BLaER1 treated with 17β-estradiol and CSF1 and Interleukin-3, amounts not matched to agents 10 nM and 100 nM (cell line): ENCODE results near the gene PLA2R1.

Experiments used
- H3K27ac ChIP-seq, 11 experiments: shearing (Covaris generic); formaldehyde crosslinking; 2 replicates each; pipeline ENCODE4 v1.8.1; 2022
- H3K27me3 ChIP-seq, 11 experiments: shearing (Covaris generic); formaldehyde crosslinking; 2 replicates each; pipeline ENCODE4 v1.8.1; 2022
- H3K36me3 ChIP-seq, 11 experiments: shearing (Covaris generic); formaldehyde crosslinking; 2 replicates each; pipeline ENCODE4 v1.8.1; 2022
- H3K4me1 ChIP-seq, 10 experiments: shearing (Covaris generic); formaldehyde crosslinking; 2 replicates each; pipeline ENCODE4 v1.8.1; 2022
- H3K4me2 ChIP-seq, 11 experiments: shearing (Covaris generic); formaldehyde crosslinking; 2 replicates each; pipeline ENCODE4 v1.8.1; 2022
- H3K4me3 ChIP-seq, 10 experiments: shearing (Covaris generic); formaldehyde crosslinking; 2 replicates each; pipeline ENCODE4 v1.8.1; 2022
- H3K9ac ChIP-seq, 11 experiments: shearing (Covaris generic); formaldehyde crosslinking; 2 replicates each; pipeline ENCODE4 v1.8.1; 2022
- H3K9me3 ChIP-seq, 11 experiments: shearing (Covaris generic); formaldehyde crosslinking; replicated peaks in 1 of 11; 2 replicates each; pipeline ENCODE4 v1.8.1; 2022
- H4K20me1 ChIP-seq, 11 experiments: shearing (Covaris generic); formaldehyde crosslinking; 2 replicates each; pipeline ENCODE4 v1.8.1; 2022
- Cebpa-rat ChIP-seq, 11 experiments: shearing (Covaris generic); IDR thresholded peaks; 2 replicates each; pipeline ENCODE4 v1.8.1; 2022

The PLA2R1 gene

DNA sequence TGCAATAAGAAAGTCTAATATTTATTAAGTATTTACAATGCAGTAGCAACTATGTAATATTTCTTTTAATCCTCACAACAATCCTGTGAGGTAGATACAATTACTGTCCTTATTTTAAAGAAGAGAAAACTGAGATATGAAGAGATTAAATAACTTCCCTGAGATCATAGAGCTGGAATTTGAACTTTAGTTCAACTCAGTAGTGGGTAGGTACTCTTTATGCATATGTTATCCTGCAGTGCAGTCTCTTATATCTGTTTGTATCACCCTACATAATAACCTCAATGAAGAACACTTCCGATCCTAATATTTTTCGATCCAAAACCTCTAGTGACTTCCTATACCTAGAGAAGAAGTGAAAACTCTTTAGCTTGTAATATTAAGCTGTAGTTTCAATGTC, 64.2 kb downstream of the PLA2R1 start:
- H3K4me1 ChIP-seq: no peaks in the 10 kb centered on the region
- peaks cover 0 to 7% (median 0%) of the 10 kb centered on the region in 11 experiments; a peak in 3 of 22 replicates for H3K9me3 ChIP-seq
- H3K9ac ChIP-seq: no peak overlapping the region
- H3K27me3 ChIP-seq: no peaks in the 10 kb centered on the region
- H3K36me3 ChIP-seq: no peaks in the 10 kb centered on the region
- no peak overlapping the region for H3K4me3 ChIP-seq
- no peak for TF ChIP-seq Cebpa-rat (IDR thresholded peaks at IDR 0.05)
- H4K20me1 ChIP-seq: no peaks in the 10 kb centered on the region
- no peak overlapping the region for H3K4me2 ChIP-seq
- H3K27ac ChIP-seq: no peak overlapping the region

DNA sequence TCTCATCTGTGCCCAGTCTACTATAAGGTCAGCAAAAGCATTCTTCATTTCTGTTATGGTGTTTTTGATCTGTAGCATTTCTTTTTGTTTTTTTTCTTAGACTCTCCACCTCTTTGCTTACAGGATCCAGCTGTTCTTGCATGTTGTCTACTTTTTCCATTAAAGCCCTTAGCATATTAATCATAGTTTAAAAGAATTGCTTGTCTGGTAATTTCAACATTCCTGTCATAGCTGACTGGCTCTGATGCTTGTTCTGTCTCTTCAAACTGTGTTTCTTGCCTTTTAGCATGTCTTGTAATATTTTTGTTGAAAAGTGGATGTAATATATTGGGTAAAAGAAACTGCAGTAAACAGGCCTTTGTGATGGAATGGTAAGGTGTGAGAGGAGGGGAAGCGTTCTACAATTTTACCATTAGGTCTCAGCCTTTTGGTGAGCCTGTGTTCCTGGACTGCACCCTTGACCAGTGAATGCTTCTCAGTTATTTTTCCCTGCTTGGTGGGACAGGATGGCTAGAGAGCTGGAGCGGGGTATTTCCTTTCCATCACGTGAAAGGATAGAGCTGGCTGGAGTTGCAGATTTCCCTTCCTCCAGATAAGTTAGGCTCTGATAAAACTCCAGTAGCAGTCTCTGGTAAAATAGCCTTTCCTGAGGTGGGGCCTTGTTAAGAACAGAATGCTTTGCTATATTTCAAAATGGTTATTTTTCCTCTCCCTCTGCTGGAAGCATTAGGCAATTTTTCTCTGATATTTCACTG, 65.4 kb downstream of the PLA2R1 start:
- TF ChIP-seq Cebpa-rat (IDR thresholded peaks at IDR 0.05): no peak

DNA sequence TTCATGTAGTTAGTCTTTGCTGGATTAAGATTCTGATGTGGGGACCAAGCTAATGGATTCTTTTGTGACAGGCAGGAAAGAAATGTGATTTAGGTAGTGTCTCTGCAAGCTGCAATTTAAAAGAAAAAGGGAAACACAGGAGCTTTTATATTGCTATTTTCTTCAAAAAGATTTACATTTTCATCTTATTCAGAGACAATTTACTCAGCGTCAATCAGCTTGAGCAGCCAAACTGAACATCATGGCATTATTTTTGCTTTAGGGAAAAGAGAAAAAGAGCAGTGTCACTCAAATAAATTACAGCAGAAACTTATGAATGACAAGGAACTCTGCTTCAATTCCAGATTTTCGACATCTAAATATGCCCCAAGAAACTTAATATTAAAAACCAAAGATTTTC, 67.4 kb downstream of the PLA2R1 start:
- Histone ChIP-seq H4K20me1 (no peaks in the 10 kb centered on the region), H3K36me3 (no peaks in the 10 kb centered on the region), H3K4me2 (no peak overlapping the region), H3K9ac (no peak overlapping the region), H3K27me3 (no peaks in the 10 kb centered on the region), H3K27ac (no peak overlapping the region), H3K4me3 (no peak overlapping the region), H3K9me3 (peaks cover 0 to 3% (median 0%) of the 10 kb centered on the region in 11 experiments; a peak in 1 of 22 replicates), H3K4me1 (no peaks in the 10 kb centered on the region)
- TF ChIP-seq Cebpa-rat (IDR thresholded peaks at IDR 0.05): no peak

More for the DNA sequence above, 65.4 kb downstream of the PLA2R1 start:
- Histone ChIP-seq H3K4me2 (no peak overlapping the region), H3K4me3 (no peak overlapping the region), H3K9me3 (peaks cover 0 to 7% (median 0%) of the 10 kb centered on the region in 11 experiments; a peak in 3 of 22 replicates), H3K36me3 (no peaks in the 10 kb centered on the region), H3K9ac (no peak overlapping the region), H4K20me1 (no peaks in the 10 kb centered on the region), H3K4me1 (no peaks in the 10 kb centered on the region), H3K27ac (no peak overlapping the region), H3K27me3 (no peaks in the 10 kb centered on the region)

DNA sequence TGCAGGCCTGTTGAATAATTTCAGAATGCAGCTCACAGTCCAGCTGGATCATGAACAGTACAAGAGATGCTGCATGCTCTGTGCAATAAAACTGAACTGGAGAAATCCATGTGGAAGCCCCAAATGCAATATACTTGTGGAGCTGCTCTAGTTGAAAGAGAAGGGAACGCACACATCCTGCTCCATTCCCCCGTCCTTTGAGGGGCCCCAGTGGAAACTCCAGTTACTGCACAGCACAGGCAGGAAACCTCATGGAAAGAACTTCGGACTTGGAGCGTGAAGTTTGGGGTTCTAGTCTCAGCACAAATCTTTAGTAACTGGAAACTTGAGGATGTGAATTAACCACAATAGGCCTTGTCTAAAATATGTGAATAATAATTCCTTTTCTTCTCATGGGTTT, 73.2 kb downstream of the PLA2R1 start:
- no peak for TF ChIP-seq Cebpa-rat (IDR thresholded peaks at IDR 0.05)
- Histone ChIP-seq H3K4me2 (no peak overlapping the region), H3K9ac (no peak overlapping the region), H3K27me3 (no peaks in the 10 kb centered on the region), H3K36me3 (no peaks in the 10 kb centered on the region), H3K4me3 (no peak overlapping the region), H4K20me1 (no peaks in the 10 kb centered on the region), H3K27ac (no peak overlapping the region), H3K4me1 (peaks cover 0 to 4% (median 0%) of the 10 kb centered on the region in 10 experiments; a peak in 6 of 20 replicates), H3K9me3 (peaks cover 0 to 11% (median 0%) of the 10 kb centered on the region in 11 experiments; a peak in 3 of 22 replicates)

DNA sequence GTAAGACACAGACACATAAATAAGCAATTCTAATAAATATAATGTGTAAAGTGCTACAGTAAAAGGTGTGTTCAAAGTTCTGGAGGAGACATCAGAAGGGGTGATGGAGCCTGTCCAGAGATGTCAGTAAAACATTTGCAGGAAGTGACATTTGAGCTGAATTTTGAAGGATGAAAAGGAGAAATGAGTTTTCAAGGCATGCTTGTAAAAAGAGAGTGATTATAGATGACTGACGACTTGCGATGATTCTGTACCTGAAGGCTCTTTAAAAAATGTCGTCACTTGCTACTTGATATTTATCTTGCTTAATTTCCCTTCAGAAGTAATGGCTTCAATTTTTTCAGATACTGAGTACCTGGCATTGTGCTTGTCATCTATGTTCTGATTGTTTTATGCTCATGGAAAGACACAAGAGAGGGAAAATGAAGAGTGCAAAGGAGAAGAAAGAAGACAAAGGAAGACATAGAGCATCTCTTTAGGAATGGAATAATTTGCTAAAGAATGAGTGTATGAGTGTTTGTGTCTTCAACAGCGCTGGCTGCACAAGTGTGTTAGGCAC, 73.9 kb downstream of the PLA2R1 start:
- Histone ChIP-seq H3K36me3 (no peaks in the 10 kb centered on the region), H3K4me2 (no peak overlapping the region), H4K20me1 (no peaks in the 10 kb centered on the region), H3K4me1 (peaks cover 0 to 11% (median 0%) of the 10 kb centered on the region in 10 experiments; a peak in 6 of 20 replicates), H3K9me3 (peaks cover 0 to 11% (median 0%) of the 10 kb centered on the region in 11 experiments; a peak in 3 of 22 replicates), H3K9ac (no peak overlapping the region), H3K4me3 (no peak overlapping the region), H3K27ac (no peak overlapping the region), H3K27me3 (no peaks in the 10 kb centered on the region)
- no peak for TF ChIP-seq Cebpa-rat (IDR thresholded peaks at IDR 0.05)

DNA sequence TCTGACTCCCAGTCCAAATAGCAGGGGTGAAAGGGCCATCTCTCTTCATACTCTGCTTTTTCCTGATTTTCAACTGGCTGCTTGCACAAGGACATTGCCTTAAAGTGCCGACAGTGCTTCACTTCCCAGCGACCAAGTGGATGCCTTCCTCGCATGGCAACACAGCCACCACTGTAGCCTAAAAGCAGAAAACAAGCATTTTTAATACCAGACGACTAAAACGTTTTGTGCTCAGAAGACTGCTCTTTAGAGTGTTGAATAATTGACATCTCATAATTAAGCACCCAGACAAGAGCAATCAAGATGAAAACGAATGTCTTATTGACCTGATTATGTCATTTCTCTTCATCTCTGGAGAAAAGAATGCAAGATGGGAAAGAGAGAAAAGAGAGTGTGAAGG, 75.2 kb downstream of the PLA2R1 start:
- Histone ChIP-seq H3K27me3 (no peaks in the 10 kb centered on the region), H3K4me2 (no peak overlapping the region), H3K36me3 (no peaks in the 10 kb centered on the region), H3K9ac (no peak overlapping the region), H4K20me1 (no peaks in the 10 kb centered on the region), H3K4me1 (peaks cover 0 to 23% (median 0%) of the 10 kb centered on the region in 10 experiments; a peak in 6 of 20 replicates), H3K9me3 (peaks cover 0 to 11% (median 0%) of the 10 kb centered on the region in 11 experiments; a peak in 3 of 22 replicates), H3K4me3 (no peak overlapping the region), H3K27ac (no peak overlapping the region)
- no peak for TF ChIP-seq Cebpa-rat (IDR thresholded peaks at IDR 0.05)

DNA sequence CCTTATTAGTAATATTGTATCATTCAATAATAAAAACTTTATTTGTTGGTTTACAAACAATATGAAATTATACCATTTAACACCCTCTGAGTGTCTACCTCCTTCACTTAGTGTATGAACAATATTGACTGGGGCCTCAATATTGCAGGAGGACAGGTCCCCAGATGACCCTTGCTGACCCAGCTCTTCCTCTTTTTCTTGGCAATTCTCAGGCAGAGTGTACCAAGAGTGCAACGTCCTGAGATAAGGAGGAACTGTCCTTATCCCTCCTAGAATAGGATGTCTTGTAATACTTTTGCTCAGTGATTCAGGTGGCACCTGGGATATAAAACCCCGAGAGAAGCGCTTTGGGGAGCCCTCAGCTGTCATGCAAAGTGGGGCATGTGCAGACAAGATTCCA, 76.8 kb downstream of the PLA2R1 start:
- H3K27ac ChIP-seq: no peak overlapping the region
- no peaks in the 10 kb centered on the region for H4K20me1 ChIP-seq
- H3K4me3 ChIP-seq: no peak overlapping the region
- H3K4me1 ChIP-seq: peaks cover 0 to 31% (median 0%) of the 10 kb centered on the region in 10 experiments; a peak in 6 of 20 replicates
- H3K9ac ChIP-seq: no peak overlapping the region
- TF ChIP-seq Cebpa-rat (IDR thresholded peaks at IDR 0.05): no peak
- H3K4me2 ChIP-seq: no peak overlapping the region
- H3K36me3 ChIP-seq: no peaks in the 10 kb centered on the region
- no peaks in the 10 kb centered on the region for H3K27me3 ChIP-seq
- H3K9me3 ChIP-seq: peaks cover 0 to 11% (median 0%) of the 10 kb centered on the region in 11 experiments; a peak in 3 of 22 replicates

DNA sequence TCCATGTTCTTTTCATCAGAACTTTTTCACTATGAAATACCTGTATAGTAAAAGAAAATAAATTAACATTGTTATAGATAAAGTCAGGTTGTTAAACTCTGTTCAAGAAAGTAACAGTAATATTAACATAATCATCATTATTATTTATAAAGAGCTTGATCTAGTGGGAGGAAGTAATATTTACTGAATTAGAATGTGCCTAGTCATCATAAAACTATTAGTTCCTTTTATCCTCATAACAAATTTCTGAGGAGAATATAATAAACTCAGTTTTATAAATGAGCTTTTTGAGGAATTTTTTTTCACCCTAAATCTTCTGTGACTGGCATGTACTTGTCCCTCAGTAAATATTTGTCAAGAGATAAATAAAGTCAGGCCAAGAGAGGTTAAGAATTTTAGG, 78.4 kb downstream of the PLA2R1 start:
- Histone ChIP-seq H3K4me2 (peak overlapping the region in 3 of 11 experiments; percentile 3 to 55 (median 20); a peak in 4 of 22 replicates), H3K27me3 (no peaks in the 10 kb centered on the region), H3K36me3 (no peaks in the 10 kb centered on the region), H3K9ac (no peak overlapping the region), H4K20me1 (no peaks in the 10 kb centered on the region), H3K4me1 (peaks cover 0 to 31% (median 0%) of the 10 kb centered on the region in 10 experiments; a peak in 6 of 20 replicates), H3K27ac (no peak overlapping the region), H3K4me3 (no peak overlapping the region), H3K9me3 (peaks cover 0 to 11% (median 0%) of the 10 kb centered on the region in 11 experiments; a peak in 3 of 22 replicates)
- no peak for TF ChIP-seq Cebpa-rat (IDR thresholded peaks at IDR 0.05)
